ENCODE measurements around the gene SEMA3F. TPM values are rescaled to one million over a fixed set of nuclear protein-coding genes. Genes with fewer than 3 reads are reported as not detected.

SEMA3F gene
- total and polyA plus RNA-seq, 10 of the 15 experiments (the other 5 are each of a cell fraction or from before 2014, with no cell fraction given), result 0.08 to 0.28 (median 0.12) TPM; not detected in 6

DNA sequence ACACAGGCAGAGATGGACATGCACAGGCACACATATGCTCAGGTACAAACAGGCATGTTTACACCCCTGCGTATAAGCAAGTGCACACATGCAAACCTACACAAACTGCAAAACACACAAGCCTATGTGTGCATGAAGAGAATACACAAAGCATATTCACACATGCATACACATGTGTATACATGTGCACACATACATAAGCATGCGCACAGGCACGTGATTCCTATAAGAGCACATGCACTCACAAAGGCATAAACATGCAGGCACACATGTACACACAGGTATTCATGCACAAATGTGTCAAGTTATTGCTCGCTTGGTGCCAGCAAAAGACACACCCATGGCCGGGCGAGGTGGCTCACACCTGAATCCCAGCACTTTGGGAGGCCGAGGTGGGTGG lies 34.9 kb downstream of the SEMA3F start:
- no peaks in the 10 kb centered on the region for H3K9me3 ChIP-seq (replicated peaks; ENCODE audit: control insufficient read depth, insufficient read depth, low read length)
- intact Hi-C loops (cut with micrococcal nuclease; ENCODE audit: unreplicated experiment) (loop anchor here (1.0 kb wide), 1 partner anchor 69 kb away; no protein-coding TSS in a partner anchor), in situ Hi-C loops (cut with MboI) (loop anchor here (5.0 kb wide), 1 partner anchor 37 kb away; no protein-coding TSS in a partner anchor)
- POLR2A ChIA-PET, result no interaction called here
- H3K27me3 ChIP-seq (replicated peaks in 1 of 2; ENCODE audit: control insufficient read depth in 2 of 2, insufficient read depth in 2 of 2, low read length in 1 of 2), result no peaks in the 10 kb centered on the region
- no peaks in the 10 kb centered on the region for H3K79me2 ChIP-seq (ENCODE audit: control insufficient read depth, insufficient read depth, low read length)
- no peak for TF ChIP-seq YBX1 (IDR thresholded peaks at IDR 0.05)
- TF ChIP-seq JUNB (IDR thresholded peaks at IDR 0.05), result no peak
- TF ChIP-seq RELA (IDR thresholded peaks at IDR 0.05; ENCODE audit: borderline replicate concordance, partially characterized antibody), result no peak
- no peak for TF ChIP-seq TAF1 (IDR thresholded peaks at IDR 0.05; ENCODE audit: borderline replicate concordance, low read depth, low read length)
- no peak for TF ChIP-seq LARP7 (IDR thresholded peaks at IDR 0.05)
- ATAC-seq, result no peak
- CTCF ChIA-PET, result interaction anchor here (0.6 to 6.9 kb wide), 12 partner anchors 24 to 220 kb away, joined by 3 to 110 read pairs (median 5); partner anchors contain the start of gene LSMEM2
- H4K20me1 ChIP-seq (ENCODE audit: control insufficient read depth, insufficient read depth), result no peaks in the 10 kb centered on the region
- WGBS (ENCODE audit: insufficient coverage, insufficient replicate concordance, low lambda C conversion rate, missing lambda C conversion rate), result 41% methylated on average over 7 of the region's 7 CpGs
- no TSS peak for BruUV-seq (replicated peaks)
- H3K36me3 ChIP-seq (ENCODE audit: control insufficient read depth in 2 of 2, insufficient read depth in 2 of 2, low read length in 1 of 2), result no peaks in the 10 kb centered on the region
- H3K4me2 ChIP-seq (ENCODE audit: control insufficient read depth, insufficient read depth), result no peak overlapping the region
- RAD21 ChIA-PET (ENCODE audit: unreplicated experiment), result interaction anchor here (0.7 to 1.8 kb wide), 3 partner anchors 36 to 72 kb away, joined by 4 to 6 read pairs (median 4); no protein-coding TSS in a partner anchor
- H3K9ac ChIP-seq (ENCODE audit: control insufficient read depth, insufficient read depth, low read length), result no peak overlapping the region
- no peak overlapping the region for H3K4me3 ChIP-seq
- H3K4me1 ChIP-seq (ENCODE audit: control insufficient read depth, insufficient read depth, low read length), result no peaks in the 10 kb centered on the region
- H2AFZ ChIP-seq (ENCODE audit: control insufficient read depth, low read depth, low read length), result no peak overlapping the region
- FAIRE-seq, result no peak
- SMC1A ChIA-PET (ENCODE audit: uncharacterized antibody, unreplicated experiment), result interaction anchor here (2.9 kb wide), 1 partner anchor 37 kb away, joined by 24 read pairs; no protein-coding TSS in a partner anchor
- no peak overlapping the region for H3K27ac ChIP-seq (ENCODE audit: control insufficient read depth, insufficient read depth)
- DNase-seq (ENCODE audit: low read depth, low spot score), result no peak

DNA sequence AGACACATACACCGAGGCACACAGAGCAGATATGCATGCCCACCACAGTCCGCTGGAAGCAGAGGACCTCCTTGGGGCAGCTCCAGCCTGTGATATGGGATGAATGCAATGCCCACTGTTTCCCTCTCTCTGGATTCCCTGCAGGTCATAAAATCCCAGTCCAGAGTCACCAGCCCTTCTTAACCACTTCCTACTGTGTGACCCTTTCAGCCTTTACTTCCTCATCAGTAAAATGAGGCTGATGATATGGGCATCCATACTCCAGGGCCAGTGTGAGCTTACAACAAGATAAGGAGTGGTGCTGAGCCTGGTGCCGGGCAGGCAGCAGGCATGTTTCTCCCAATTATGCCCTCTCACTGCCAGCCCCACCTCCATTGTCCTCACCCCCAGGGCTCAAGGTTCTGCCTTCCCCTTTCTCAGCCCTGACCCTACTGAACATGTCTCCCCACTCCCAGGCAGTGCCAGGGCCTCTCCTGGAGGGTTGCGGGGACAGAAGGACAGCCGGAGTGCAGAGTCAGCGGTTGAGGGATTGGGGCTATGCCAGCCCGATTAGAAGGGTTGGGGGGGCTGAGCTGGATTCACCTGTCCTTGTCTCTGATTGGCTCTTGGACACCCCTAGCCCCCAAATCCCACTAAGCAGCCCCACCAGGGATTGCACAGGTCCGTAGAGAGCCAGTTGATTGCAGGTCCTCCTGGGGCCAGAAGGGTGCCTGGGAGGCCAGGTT lies 36.0 kb downstream of the SEMA3F start, which contains the start of gene GNAT1:
Gene GNAT1, plus strand, starts transcription at position 675 of the 725 bp plus-strand sequence. CDS start 116 bp downstream, outside the sequence.
- BruUV-seq (replicated peaks), result no TSS peak
- Histone ChIP-seq H4K20me1 (ENCODE audit: control insufficient read depth, insufficient read depth) (no peaks in the 10 kb centered on the region), H3K79me2 (ENCODE audit: control insufficient read depth, insufficient read depth, low read length) (no peaks in the 10 kb centered on the region), H3K4me2 (ENCODE audit: control insufficient read depth, insufficient read depth) (no peak within 1 kb of the TSS), H3K27me3 (replicated peaks in 1 of 2; ENCODE audit: control insufficient read depth in 2 of 2, insufficient read depth in 2 of 2, low read length in 1 of 2) (no peaks in the 10 kb centered on the region; a peak in 1 of 4 replicates), H3K9ac (ENCODE audit: control insufficient read depth, insufficient read depth, low read length) (no peak within 1 kb of the TSS), H3K9me3 (replicated peaks; ENCODE audit: control insufficient read depth, insufficient read depth, low read length) (no peaks in the 10 kb centered on the region), H3K4me1 (ENCODE audit: control insufficient read depth, insufficient read depth, low read length) (no peaks in the 10 kb centered on the region), H3K27ac (ENCODE audit: control insufficient read depth, insufficient read depth) (no peak within 1 kb of the TSS), H3K36me3 (ENCODE audit: control insufficient read depth in 2 of 2, insufficient read depth in 2 of 2, low read length in 1 of 2) (no peaks in the 10 kb centered on the region), H3K4me3 (no peak within 1 kb of the TSS), H2AFZ (ENCODE audit: control insufficient read depth, low read depth, low read length) (no peak within 1 kb of the TSS)
- in situ Hi-C loops (cut with MboI) (loop anchor here (5.0 kb wide), 1 partner anchor 36 kb away; no protein-coding TSS in a partner anchor), intact Hi-C loops (cut with micrococcal nuclease; ENCODE audit: unreplicated experiment) (no loop called here)
- SMC1A ChIA-PET (ENCODE audit: uncharacterized antibody, unreplicated experiment), result interaction anchor here (1.8 to 2.9 kb wide), 2 partner anchors 35 to 56 kb away, joined by 4 to 24 read pairs; no protein-coding TSS in a partner anchor
- FAIRE-seq, result no peak
- WGBS (ENCODE audit: insufficient coverage, insufficient replicate concordance, low lambda C conversion rate, missing lambda C conversion rate), result 31% methylated on average over 8 of the region's 8 CpGs
- CTCF ChIA-PET, result interaction anchor here (0.6 to 6.9 kb wide), 18 partner anchors 11 to 221 kb away, joined by 3 to 110 read pairs (median 4); partner anchors contain the start of gene LSMEM2
- POLR2A ChIA-PET, result no interaction called here
- no peak for DNase-seq (ENCODE audit: low read depth, low spot score)
- RAD21 ChIA-PET (ENCODE audit: unreplicated experiment), result interaction anchor here (1.3 to 5.6 kb wide), 5 partner anchors 35 to 74 kb away, joined by 4 to 72 read pairs (median 5); no protein-coding TSS in a partner anchor
- ATAC-seq, result no peak
- TF ChIP-seq SMARCA5 (IDR thresholded peaks at IDR 0.05) (no peak), ZSCAN29 (IDR thresholded peaks at IDR 0.05) (no peak), YBX1 (IDR thresholded peaks at IDR 0.05) (no peak), ZNF274 (IDR thresholded peaks at IDR 0.05; ENCODE audit: insufficient read depth, insufficient read length) (no peak), FOXM1 (IDR thresholded peaks at IDR 0.05; ENCODE audit: low read depth, low read length) (no peak), NR2F1 (conservative IDR thresholded peaks at IDR 0.05) (no peak), SIX5 (IDR thresholded peaks at IDR 0.05; ENCODE audit: low read depth, low read length, severe bottlenecking) (no peak), SUZ12 (IDR thresholded peaks at IDR 0.05; ENCODE audit: unreplicated experiment) (no peak), CHD4 (IDR thresholded peaks at IDR 0.05) (no peak), TCF7 (IDR thresholded peaks at IDR 0.05; ENCODE audit: borderline replicate concordance) (no peak), BMI1 (IDR thresholded peaks at IDR 0.05; ENCODE audit: borderline replicate concordance) (no peak)
- TF ChIP-seq, protein P1, sequence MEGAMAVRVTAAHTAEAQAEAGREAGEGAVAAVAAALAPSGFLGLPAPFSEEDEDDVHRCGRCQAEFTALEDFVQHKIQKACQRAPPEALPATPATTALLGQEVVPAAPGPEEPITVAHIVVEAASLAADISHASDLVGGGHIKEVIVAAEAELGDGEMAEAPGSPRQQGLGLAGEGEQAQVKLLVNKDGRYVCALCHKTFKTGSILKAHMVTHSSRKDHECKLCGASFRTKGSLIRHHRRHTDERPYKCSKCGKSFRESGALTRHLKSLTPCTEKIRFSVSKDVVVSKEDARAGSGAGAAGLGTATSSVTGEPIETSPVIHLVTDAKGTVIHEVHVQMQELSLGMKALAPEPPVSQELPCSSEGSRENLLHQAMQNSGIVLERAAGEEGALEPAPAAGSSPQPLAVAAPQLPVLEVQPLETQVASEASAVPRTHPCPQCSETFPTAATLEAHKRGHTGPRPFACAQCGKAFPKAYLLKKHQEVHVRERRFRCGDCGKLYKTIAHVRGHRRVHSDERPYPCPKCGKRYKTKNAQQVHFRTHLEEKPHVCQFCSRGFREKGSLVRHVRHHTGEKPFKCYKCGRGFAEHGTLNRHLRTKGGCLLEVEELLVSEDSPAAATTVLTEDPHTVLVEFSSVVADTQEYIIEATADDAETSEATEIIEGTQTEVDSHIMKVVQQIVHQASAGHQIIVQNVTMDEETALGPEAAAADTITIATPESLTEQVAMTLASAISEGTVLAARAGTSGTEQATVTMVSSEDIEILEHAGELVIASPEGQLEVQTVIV (IDR thresholded peaks at IDR 0.05; ENCODE audit: borderline replicate concordance, partially characterized antibody), result no peak
